Measurements from ENCODE around the gene SMG6.

Gene SMG6

DNA sequence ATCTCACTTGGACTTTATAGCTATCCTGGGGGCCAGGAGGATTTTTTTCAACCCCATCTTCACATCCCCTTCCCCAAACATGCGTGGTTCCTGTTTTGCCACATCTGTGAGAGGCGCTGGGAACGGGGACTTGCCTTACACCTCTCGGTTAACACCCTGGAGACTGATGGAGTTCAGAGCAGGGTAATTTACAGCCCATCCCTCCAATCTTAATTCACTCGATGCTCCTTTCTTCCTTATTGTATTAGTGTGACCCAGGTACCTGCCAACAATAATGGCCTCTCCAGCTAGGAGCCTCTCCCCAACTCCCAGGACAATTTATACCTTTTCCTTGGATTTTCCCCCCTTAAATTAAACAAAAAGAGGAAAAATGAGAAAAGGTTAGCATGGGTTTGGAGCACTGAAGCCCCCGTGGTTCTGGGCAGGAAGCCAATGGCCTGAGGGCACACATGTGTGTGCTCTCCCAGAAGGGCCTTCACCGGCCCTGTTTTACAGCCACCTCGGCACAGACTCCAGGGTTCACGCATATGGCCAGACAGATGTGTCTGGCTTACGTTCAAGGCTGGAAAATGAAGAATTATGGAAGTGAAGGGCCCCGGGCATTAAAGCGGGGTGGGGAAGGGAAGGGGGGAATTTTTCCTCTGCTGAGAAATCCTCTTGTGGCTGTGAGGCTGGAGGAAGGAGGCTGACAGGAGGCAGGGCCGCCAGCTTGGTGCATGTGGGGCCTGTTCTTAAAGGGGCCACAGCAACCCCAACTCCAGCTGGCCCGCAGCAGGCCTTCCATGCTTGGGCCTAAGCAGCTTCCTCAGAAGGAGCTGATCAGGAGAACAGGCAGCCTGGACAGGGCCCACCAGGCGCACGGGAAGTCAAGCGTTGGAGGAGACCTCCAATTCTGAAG lies 227.2 kb downstream of the SMG6 start:
- no peak for DNase-seq (ENCODE audit: low spot score)

DNA sequence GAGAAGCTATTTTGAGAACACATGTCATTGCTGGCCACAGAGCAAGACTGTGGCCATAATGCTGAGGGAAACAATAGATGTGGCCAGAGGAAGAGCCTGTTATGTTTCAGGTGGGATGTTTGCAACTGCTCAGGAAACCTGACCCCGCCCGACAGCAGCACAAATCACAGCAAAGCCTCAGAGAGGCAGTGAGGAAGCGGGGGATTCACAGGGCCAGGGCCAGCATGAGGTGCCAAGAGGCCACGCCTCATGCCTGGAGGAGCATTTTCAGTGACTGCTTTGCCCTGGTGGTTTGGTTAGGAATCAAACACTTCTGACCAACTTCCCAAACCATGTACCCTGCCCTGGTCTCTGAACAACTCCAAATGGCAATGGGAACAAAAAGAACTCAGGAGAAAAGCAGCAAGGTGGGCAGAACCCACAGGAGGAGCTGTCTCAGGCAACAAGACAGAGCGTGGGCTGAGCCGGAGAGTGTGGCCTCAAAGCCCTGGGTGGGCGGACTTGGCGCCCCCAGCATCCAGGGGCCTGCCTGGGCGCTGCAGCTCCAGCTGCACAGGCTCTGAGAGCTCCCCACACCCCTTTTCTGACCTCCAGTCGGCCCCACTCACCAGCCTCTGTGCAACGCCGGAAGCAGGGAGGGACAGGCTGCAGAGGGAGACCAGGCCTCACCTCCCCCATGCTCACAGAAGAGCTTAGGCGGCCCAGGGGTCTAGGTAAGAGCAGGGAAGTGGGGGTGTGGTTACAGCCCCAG lies 228.1 kb downstream of the SMG6 start:
- DNase-seq (ENCODE audit: low spot score), result no peak

DNA sequence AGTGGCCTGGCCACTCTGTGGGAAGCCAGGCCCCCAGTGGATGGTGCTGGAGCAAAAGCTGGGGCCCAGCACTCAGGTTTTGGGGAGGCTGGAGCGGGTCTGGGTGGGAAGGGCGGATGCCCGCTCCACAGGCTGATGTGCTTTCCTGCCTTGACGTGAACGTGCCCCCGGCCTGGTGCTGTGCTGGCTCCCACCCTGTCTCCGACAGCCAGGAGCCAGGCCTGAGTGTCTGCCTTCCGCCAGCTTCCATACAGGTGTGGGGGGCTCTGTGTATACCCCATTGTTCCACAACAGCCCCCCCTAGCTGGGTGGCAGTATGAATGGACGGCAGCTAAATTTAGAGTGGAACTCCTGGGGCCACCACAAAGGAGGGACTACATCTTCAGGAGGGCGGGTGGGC lies 228.7 kb downstream of the SMG6 start:
- no peak for DNase-seq (ENCODE audit: low spot score)

DNA sequence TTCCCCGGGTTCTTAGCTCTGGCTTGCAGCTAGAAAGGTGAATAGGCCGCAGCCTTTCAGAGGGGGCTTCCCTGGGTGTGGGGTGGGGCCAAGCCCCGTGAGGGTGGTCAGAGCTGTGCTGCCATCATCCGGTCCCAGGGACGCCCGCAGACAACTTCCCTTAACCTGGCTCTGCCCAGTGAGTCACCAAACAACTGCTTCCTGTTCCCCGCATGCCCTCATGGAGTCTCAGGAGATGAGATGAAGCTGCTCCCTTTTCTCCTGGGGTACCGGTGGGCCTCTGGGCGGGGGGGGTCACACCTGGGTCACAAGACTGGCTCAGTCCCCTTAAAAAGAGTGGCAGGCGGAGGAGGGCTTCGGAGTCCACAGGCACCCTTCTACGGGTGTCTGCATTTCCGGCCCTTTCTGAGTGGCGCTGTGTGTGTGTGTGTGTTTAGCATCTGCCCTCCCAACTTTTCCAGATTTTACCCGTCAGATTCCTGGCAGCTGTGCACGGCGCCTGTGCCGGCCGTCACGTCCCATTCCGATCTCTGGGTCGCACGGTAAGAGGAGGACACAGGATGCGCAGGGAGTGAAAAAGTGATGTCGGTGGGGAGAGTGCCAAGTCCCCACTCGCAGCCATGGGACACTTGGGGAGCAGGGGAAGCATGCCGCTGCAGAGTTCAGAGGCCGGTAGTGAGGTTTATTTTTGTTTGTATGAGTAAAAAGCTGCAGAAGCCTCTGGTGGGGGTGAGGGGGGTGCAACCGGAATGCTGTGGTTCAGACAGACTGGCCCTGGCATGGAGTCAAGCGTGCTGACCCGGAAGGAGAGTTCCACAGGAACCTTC lies 231.9 kb downstream of the SMG6 start:
- DNase-seq (ENCODE audit: low spot score), result no peak

DNA sequence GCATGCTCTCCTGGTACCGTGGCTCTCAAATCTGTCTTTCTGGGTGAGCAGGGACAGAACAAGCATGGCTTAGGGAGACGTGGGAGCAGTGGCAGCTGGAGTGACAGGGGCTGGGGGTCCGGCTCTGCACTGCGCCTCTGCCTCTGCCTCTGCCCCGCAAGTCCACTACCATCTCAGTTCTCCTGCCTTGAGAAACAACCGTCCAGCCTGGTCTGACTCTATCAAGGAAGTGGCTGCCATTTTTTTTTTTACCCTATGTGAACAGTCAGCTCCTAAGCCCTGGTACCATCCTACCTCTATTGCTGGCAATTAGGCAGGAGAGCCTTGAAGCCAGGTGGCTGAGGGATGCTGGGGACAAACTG lies 232.6 kb downstream of the SMG6 start:
- DNase-seq (ENCODE audit: low spot score), result no peak

DNA sequence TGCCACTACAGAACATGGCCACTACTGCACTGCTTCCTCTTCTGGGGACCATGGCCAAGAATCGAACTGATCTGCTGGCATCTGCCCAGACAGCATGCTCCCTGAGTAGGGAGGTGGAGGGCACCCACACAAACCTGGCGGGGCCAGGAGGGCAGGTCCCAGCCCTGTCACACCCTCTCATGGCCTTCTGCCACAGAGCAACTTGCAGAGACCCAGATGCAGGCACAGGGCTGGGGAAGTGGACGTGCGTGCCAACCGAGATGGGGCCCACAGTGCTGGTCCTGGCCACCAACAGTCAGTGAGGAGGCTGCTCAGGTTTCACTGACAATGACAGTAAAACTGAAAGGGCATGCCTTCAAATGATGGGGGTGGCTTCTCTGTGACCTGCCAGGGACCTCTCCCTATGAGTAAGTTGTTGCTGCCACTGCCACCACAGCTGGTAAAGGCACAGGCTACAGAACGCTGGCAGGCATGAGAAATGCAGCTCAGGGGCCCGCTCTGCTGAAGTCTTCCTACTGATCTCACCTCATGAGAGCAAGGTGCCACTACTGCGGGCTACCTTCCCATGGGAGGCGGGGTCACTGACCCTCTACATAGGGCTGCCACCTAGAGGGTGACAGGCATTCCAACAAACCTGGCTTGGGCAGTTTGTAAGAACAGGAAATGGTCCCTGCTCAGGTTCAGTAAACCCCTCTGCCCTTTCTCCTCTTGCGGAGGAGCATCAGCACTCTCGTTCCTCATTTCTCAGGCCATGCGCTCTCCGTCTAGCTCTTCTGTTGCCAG lies 233.2 kb downstream of the SMG6 start:
- DNase-seq (ENCODE audit: low spot score), result no peak

DNA sequence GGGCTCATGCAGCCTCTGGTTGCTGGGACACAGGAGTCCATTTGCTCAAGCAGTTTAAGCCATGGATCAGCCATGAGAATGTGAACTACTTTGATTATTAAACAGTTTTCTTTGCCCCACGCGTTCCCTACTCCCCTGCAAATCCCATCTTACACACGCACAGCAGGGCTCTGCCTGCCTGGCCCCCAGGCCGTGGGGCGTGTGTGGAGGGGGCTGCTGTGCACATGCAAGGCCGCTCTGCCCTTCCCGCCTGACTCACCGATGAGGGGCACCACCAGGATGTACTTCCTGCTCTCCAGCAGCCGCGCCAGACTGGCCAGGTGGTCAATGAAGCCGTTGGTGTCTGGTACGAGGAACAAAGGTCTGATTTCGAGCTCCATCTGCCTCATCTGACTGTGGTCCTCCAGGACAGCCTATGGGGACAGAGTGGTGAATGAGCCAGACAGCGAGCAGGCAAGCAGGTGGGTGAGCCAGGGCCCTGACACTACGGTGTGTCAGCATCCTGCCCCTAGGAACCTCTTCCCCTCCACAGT lies 235.0 kb downstream of the SMG6 start:
- no peak for DNase-seq (ENCODE audit: low spot score)

DNA sequence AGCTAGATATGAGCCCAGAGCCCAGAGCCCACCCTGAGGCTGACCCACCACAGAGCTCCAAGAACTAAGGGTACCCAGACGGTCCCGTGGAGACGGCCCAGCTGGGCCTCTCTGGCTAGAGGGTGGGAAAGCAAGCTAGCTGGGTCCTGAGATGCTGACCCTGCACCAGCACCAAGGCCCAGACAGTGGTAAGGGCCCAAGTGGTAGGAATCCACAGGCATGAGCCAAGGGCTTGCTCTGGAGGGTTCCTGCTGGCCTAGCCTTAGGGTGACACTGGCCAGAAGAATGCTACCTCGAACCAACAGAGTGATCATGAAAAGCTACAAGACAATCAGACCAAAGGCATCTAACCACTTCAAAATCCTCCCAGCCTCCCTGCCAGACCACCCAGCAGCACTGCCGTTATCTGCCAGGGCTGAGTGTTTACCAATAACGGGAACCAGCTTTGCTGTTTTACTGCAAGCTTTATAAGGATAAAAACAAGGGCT lies 235.5 kb downstream of the SMG6 start:
- no peak for DNase-seq (ENCODE audit: low spot score)

DNA sequence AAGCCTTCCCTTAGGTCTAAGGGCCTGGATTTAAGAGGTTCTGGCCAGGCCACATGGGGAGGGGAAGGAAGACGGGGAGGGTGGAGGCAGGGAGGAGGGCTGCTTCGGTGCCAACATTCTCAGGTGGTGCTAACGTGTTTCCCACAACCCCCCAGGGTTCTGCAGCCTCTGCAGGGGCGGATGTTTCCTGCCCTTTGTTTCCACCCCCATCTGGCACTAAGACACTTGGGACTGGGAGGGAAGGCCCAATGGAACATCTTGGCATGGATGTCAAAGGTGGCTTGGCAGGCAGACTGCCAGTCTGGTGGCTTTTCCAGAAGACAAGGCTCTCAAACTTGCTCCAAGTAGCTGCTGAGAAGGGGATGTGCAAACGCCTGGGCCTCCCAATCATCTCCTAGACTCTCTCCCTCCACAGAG lies 236.0 kb downstream of the SMG6 start:
- no peak for DNase-seq (ENCODE audit: low spot score)

DNA sequence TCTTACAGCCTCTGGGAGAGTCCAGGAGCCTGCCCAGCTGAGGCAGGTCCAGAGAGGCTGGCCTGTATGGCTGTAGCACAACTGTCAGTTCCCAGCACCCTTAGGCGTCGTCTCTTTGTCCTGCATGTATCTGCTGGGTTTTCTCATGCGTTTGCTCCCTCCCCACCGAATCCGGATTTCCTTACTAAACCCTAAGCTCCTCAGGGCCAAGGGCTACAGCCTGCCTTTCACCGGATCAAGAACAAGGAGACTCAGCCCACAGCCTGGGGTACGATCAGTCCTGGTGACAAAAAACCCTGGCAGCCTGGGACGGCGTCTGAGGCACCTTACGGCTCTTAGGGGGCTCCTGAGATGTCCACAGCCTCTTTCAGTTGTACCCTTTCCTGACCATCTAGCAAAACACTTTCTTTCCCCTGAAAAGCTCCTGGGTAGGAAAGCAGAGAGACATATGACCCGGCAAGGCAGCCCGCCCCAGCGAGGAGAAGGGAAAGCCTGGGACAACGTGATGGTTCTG lies 236.5 kb downstream of the SMG6 start:
- DNase-seq (ENCODE audit: low spot score), result no peak

DNA sequence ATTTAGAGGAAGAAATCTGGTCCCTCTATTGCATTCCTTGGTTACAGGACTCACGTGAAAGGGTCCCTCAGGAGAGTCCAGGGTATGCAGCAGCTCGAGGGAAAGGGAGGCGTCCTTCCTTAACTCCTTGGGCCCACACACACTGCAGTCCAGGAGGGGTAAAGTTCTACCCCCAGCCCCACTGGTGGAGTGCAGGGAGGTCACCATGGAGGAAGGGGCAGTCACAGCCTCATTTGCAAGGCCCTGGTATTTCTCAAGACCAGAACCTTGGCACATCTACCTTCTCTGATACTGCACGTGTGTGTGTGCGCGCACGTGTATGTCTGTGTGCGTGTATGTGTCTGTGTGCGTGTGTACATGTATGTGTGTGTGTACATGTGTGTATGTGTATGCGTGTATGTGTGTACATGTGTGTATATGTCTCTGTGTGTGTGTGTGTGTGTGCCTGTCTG lies 237.6 kb downstream of the SMG6 start:
- DNase-seq (ENCODE audit: low spot score), result no peak

DNA sequence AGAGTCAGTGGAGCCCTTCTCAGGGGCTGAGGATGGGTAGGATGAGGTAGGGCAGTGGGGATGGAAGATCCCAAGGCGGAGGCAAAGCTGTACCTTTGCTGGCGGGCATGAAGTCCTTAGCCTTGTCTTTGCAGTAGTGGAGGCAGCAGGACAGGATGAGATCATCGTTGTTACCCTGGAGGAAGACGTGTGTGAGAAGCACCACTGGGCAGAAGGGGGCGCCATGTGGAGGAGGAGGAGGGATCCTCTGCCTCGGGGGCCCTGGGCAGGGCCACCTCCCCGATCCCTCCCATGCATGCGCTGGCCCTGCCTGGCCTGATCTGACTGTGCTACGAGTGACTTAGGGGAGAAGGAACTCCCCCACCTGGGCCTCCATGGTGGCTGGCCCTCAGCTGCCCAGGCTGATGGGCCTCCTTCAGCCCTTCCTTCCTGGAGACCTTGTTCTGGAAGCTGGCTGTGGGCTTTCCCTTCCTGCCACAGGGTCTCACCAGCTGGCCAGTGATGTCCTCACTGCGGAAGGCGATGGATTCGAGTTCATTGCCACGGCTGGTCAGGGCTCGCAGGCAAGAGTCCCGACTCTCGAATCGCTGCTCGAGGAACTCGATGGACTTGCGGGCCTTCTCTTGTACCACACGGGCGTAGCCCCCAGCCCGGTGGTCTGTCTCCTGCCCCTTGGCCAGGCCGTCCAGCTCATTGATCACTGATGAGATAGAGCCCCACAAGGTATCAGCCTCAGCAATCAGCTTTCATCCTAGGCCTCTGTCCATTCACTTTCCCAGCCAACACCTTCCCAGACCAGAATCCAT lies 238.4 kb downstream of the SMG6 start:
- no peak for DNase-seq (ENCODE audit: low spot score)

DNA sequence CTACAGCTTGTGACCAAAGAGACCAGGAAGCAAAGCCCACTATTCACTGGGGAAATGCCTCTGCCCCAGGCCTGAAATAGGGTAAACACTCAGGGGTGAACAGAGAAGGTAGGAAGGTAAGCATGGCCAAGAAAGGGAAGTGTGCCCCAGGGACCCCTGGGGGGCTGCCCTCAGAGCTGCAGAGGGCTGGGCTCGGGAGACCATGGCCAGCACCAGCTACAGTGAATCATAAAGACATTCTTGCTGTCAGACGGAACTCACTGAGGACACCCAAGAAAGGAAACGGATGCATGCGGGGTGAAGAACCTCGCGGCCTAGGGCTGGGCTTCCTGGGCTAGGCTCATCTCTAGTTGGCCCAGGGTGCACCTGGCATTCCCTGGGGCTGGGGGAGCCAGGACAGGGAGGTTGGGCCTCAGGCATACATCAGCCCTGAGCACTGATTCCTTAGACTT lies 239.0 kb downstream of the SMG6 start:
- DNase-seq (ENCODE audit: low spot score), result no peak

DNA sequence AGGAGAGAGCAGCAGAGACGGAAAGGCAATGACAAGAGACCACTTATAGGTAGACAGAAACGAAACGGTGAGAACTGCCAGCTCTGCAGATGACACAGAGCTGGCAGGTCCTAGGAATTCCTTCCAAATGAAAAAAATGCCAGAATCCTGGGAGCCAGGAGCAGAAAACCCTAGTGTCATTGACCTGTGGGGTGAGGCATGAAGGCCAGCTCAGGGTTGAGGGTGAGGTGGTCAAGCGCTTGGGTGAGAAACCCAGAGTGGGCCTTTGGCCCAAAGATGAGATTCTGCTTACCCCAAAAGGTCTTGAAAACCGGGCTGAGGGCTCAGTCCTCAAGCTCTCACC lies 239.5 kb downstream of the SMG6 start:
- no peak for DNase-seq (ENCODE audit: low spot score)

DNA sequence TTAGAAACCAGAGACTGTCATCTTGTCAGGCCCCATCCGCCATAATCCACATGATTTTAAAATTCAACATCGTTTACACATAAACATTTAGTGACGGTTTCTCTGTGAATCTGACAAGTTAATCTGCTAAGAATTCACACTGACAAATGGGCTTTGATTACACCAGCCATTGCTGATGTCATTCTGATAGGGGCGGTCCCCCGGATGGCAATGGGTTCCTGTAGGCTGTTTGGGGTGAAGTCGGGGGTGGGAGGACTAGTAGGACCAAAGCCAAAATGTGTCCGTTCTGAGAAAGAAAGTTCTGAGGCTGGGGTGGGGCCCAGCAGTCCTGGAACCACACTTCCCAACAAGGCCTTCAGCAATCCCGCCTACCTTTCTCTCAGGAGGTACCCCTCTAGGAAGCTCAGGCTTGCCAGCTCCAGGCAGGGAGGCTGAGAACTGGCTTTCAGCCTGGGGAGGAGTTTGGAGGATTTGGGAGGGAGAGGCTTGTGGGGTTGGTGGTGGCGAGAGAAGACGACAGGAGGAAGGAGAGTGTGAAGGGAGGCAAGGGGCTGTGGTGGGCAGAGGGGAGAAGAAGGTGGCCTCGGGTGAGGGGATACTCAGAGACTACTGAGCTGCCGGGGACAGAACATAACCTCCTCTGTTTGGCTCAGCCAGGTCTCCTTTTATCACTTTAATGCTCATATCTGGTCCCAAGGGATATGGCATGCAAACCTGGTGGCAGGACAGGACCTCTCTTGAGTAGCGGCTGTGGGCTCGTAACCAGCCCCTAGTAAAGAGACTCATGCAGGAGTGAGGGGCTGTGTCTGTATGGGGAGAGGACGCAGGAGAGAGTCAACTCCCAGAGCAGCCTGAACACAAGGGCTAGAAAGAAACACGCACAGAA lies 240.1 kb downstream of the SMG6 start:
- no peak for DNase-seq (ENCODE audit: low spot score)

DNA sequence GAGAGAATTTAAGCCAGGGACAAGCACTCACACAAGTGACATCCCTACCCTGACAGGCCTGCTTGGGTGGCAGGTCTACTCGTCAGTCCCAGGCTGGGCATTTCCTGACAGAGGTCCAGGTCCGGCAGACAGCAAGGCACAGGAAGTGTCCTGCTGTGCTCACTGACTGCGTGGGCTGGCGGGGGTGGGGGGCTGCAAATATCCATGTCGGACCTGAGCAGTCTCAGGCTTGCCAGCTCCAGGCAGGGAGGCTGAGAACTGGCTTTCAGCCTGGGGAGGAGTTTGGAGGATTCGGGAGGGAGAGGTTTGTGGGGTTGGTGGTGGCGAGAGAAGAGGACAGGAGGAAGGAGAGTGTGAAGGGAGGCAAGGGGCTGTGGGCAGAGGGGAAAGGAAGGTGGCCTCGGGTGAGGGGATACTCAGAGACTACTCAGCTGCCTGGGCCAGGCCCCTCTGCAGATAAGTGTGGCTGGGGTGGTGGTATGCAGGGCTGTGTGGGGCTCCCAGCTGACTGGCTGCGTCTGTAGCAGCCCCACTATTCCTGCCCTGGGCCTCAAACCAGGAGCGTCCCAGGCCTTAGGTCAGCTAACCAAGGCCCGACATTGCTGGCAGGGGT lies 240.9 kb downstream of the SMG6 start:
- DNase-seq (ENCODE audit: low spot score), result no peak

DNA sequence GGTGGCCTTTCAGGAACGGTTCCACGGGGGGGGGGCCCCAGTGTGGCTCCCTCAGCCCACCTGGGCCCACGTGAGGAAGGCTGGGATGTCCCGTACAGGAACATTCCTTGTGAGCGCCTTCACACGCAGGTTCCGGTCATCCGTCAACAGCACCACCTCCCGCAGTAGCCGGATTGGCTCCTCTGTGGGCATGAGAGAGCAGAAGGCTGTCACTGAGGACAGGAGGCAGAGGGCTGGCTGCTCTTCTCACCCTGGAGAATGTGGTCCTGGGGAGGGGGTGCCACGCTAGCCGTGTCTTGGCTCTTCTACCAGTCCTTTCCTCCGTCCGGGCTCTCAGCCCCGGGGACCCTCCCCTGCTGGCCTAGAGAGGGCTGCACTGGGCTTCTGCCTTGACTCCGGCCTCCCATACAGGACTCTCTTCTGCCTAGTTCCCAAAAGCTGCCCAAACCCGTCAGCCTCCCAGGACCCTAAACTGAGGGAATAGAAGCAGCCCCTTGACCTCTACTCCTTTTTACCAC lies 242.1 kb downstream of the SMG6 start:
- DNase-seq (ENCODE audit: low spot score), result no peak

DNA sequence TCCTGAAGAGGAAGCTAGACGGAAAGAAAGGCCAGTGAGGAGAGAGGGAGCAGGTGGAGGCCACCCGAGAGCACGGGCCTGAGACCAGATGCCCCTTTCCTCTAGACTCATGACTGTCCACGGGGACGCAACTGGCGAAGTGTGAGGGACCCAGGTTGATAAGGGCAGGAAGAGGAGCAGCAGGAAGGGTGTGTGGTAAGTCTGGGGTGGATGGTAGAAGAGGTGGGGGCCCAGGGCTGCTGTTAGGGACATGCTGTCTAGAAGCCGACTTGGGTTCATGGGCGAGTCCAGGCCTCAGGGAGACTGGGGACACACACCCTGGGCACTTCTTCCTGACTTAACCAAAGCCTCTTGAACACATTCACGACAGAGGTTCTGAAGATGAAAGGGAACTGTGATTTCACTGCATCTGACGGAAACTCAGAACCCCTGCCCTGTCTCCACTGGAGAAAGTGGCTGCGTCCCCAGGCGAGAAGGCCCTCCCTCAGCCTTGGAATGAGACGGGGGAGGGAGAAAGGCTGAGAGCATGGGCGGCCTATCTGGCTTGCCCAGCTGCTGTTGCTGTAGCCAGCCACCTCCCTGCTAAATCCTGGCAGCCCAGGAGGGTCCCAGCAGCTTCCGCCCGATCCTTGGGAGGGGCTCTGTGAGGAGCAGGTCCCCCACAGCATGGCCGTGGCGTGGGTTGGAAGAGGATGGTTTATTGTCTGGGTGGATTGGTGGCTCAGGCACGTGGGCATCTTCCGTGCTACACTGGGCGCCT lies 242.7 kb downstream of the SMG6 start:
- no peak for DNase-seq (ENCODE audit: low spot score)
